Left lung (tissue), 10 donors: ENCODE results near the gene OR2T12. TPM values are rescaled to one million over a fixed set of nuclear protein-coding genes. Genes with fewer than 3 reads are reported as not detected.
A peak's percentile ranks its signal among the peaks of the same experiment; 100 is the strongest.

ENCODE experiments used
- ATAC-seq: fragments of 200-7000 bp; cut with Tn5 transposase; one replicate; pipeline ENCODE4 v1.9.1; 2020; ENCODE audit warnings: moderate library complexity
- DNase-seq, 4 donors: peaks; one replicate each; pipeline ENCODE4 v3.0.0-alpha.2; 2013 to 2020
- H3K27ac ChIP-seq, 2 donors: fragments of 200-600 bp; sonication (generic) in 1 of 2; one replicate each; pipeline versions ENCODE4 v1.5.0 to v1.8.0; 2020 to 2021
- H3K27me3 ChIP-seq, 2 donors: fragments of 200-600 bp; sonication (generic) in 1 of 2; one replicate each; pipeline versions ENCODE4 v1.5.0 to v1.8.0; 2020 to 2021
- H3K36me3 ChIP-seq, 2 donors: fragments of 200-600 bp; sonication (generic) in 1 of 2; one replicate each; pipeline versions ENCODE4 v1.5.0 to v1.8.0; 2020 to 2021
- H3K4me1 ChIP-seq, 2 donors: fragments of 200-600 bp; one replicate each; pipeline ENCODE4 v1.8.0; 2021
- H3K4me3 ChIP-seq, 2 donors: fragments of 200-600 bp; sonication (generic) in 1 of 2; one replicate each; pipeline versions ENCODE4 v1.5.0 to v1.8.0; 2020 to 2021; ENCODE audit warnings: mild to moderate bottlenecking in 1 of 2
- H3K9me3 ChIP-seq, 2 donors: fragments of 200-600 bp; sonication (generic) in 1 of 2; one replicate each; pipeline versions ENCODE4 v1.5.0 to v1.8.0; 2020 to 2021
- intact Hi-C, 2 donors: fragments of 100-400 bp; cut with DNase I; formaldehyde crosslinking; loops; one replicate each; pipeline versions ENCODE4 v1.11.2 to v1.14.2; 2022
- polyA plus RNA-seq, 6 donors: library from polyadenylated mRNA; unstranded; fragments of 120-200 nt; gene quantifications; one replicate each; pipeline ENCODE4 v1.2.1, GENCODE V29; 2013; ENCODE audit not compliant: insufficient read length in 6 of 6
- total RNA-seq, 2 donors: library from RNA; stranded (reverse); fragmentation: NEBNext Ultra II Directional; extraction: Animal tissue kit (Norgen Biotek cat#: 25700); gene quantifications; one replicate each; pipeline ENCODE4 v1.2.1, GENCODE V29; 2021
- TF ChIP-seq, protein P1 (sequence below), 2 donors: fragments of 200-600 bp; sonication (generic) in 1 of 2; IDR thresholded peaks; one replicate each; pipeline versions ENCODE4 v1.5.0 to v1.8.0; 2021; ENCODE audit warnings: antibody characterized with exemption in 2 of 2
- donor health status: DM: no; HTN: yes; CAD: no.
- donor health status: DM: no; HTN: no; CAD: no.

OR2T12 gene
- total and polyA plus RNA-seq, 8 donors: 0.03 to 0.07 (median 0.05) TPM; not detected in 4

DNA sequence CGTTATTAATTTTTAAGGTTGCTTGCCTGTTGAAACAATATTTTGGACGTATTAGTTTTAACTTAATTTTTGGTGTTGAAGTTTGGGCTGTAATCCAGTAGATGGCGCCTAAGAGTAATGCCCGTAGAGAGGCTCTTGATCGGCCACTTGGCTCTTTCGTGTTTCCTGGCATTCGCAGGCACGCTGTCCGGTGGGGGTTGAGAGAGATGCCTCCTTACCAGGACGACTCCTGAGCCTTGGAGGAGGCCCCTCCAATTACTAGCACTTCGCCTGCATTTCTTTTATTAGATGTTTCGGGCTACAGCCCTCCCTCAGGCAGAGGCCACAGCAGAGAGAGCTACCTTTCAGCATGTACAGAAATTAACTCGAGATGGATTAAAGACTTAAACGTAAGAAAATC lies 60.0 kb downstream of the OR2T12 start:
- TF ChIP-seq, protein P1, sequence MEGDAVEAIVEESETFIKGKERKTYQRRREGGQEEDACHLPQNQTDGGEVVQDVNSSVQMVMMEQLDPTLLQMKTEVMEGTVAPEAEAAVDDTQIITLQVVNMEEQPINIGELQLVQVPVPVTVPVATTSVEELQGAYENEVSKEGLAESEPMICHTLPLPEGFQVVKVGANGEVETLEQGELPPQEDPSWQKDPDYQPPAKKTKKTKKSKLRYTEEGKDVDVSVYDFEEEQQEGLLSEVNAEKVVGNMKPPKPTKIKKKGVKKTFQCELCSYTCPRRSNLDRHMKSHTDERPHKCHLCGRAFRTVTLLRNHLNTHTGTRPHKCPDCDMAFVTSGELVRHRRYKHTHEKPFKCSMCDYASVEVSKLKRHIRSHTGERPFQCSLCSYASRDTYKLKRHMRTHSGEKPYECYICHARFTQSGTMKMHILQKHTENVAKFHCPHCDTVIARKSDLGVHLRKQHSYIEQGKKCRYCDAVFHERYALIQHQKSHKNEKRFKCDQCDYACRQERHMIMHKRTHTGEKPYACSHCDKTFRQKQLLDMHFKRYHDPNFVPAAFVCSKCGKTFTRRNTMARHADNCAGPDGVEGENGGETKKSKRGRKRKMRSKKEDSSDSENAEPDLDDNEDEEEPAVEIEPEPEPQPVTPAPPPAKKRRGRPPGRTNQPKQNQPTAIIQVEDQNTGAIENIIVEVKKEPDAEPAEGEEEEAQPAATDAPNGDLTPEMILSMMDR (IDR thresholded peaks at IDR 0.05): peak; percentile 43 to 65
- ATAC-seq (peak; percentile 79), DNase-seq (peak in 1 of 4 donors; percentile 1)
- no peaks in the 10 kb centered on the region for H3K9me3 ChIP-seq
- no peaks in the 10 kb centered on the region for H3K36me3 ChIP-seq
- H3K4me3 ChIP-seq: no peak overlapping the region
- no peaks in the 10 kb centered on the region for H3K27me3 ChIP-seq
- H3K4me1 ChIP-seq: no peaks in the 10 kb centered on the region
- intact Hi-C loops: no loop called here
- H3K27ac ChIP-seq: no peak overlapping the region

Other genes starting within 250 kb of the OR2T12 start
- not detected for gene OR2L13, start 208.2 kb downstream of the OR2T12 start, total RNA-seq
- not detected for gene OR2L13, start 208.2 kb downstream of the OR2T12 start, polyA plus RNA-seq
- not detected for gene OR2M5, start 158.3 kb downstream of the OR2T12 start, total RNA-seq
- not detected for gene OR2M5, start 158.3 kb downstream of the OR2T12 start, polyA plus RNA-seq
- gene OR2M2, start 128.6 kb downstream of the OR2T12 start, total RNA-seq: not detected
- gene OR2M2, start 128.6 kb downstream of the OR2T12 start, polyA plus RNA-seq: not detected
- gene OR2M3, start 106.2 kb downstream of the OR2T12 start, total RNA-seq: not detected
- gene OR2M3, start 106.2 kb downstream of the OR2T12 start, polyA plus RNA-seq: under 1 TPM; 0.01 to 0.07 (median 0.04) TPM
- not detected for gene OR2M4, start 72.0 kb downstream of the OR2T12 start, total RNA-seq
- under 1 TPM; 0.04 to 0.12 (median 0.08) TPM for gene OR2M4, start 72.0 kb downstream of the OR2T12 start, polyA plus RNA-seq
- gene OR2T33, start 25.4 kb downstream of the OR2T12 start, total RNA-seq: not detected
- gene OR2T33, start 25.4 kb downstream of the OR2T12 start, polyA plus RNA-seq: not detected
- not detected for gene OR2M7, start 21.1 kb upstream of the OR2T12 start, total RNA-seq
- gene OR2M7, start 21.1 kb upstream of the OR2T12 start, polyA plus RNA-seq: not detected
- not detected for gene OR14C36, start 45.4 kb upstream of the OR2T12 start, total RNA-seq
- gene OR14C36, start 45.4 kb upstream of the OR2T12 start, polyA plus RNA-seq: not detected
- not detected for gene OR2T4, start 58.2 kb upstream of the OR2T12 start, total RNA-seq
- gene OR2T4, start 58.2 kb upstream of the OR2T12 start, polyA plus RNA-seq: not detected
- gene OR2T6, start 72.3 kb upstream of the OR2T12 start, total RNA-seq: not detected
- gene OR2T6, start 72.3 kb upstream of the OR2T12 start, polyA plus RNA-seq: not detected
- gene OR2T1, start 99.6 kb upstream of the OR2T12 start, total RNA-seq: not detected
- not detected for gene OR2T1, start 99.6 kb upstream of the OR2T12 start, polyA plus RNA-seq
- gene OR2T2, start 142.2 kb upstream of the OR2T12 start, total RNA-seq: not detected
- not detected for gene OR2T2, start 142.2 kb upstream of the OR2T12 start, polyA plus RNA-seq
- not detected for gene OR2T3, start 169.9 kb upstream of the OR2T12 start, total RNA-seq
- gene OR2T3, start 169.9 kb upstream of the OR2T12 start, polyA plus RNA-seq: not detected
- not detected for gene OR2T5, start 185.2 kb upstream of the OR2T12 start, total RNA-seq
- gene OR2T5, start 185.2 kb upstream of the OR2T12 start, polyA plus RNA-seq: not detected
- gene OR2G6, start 204.6 kb upstream of the OR2T12 start, total RNA-seq: not detected
- gene OR2G6, start 204.6 kb upstream of the OR2T12 start, polyA plus RNA-seq: under 1 TPM in 4 of 6 donors, not detected in 2; 0.04 to 0.06 (median 0.04) TPM